NOMO-1 (cell line): ENCODE results near the gene BIVM.

Source experiments
- DNase-seq, 2 experiments: peaks; one replicate each; lab custom pipeline; 2025; ENCODE audit not compliant: unreplicated experiment in 2 of 2; lab: John Stamatoyannopoulos, UW

Gene BIVM

GRCh38 chr13:102781591-102781990 is 17.3 kb upstream of the BIVM start:
- DNase-seq = no peak

GRCh38 chr13:102784483-102784882 is 14.4 kb upstream of the BIVM start:
- no peak for DNase-seq

- no peak for DNase-seq
Measured at GRCh38 chr13:102788683-102789082, 10.2 kb upstream of the BIVM start.

GRCh38 chr13:102792396-102792795 is 6.5 kb upstream of the BIVM start:
- no peak for DNase-seq

GRCh38 chr13:102793611-102794355 is 5.1 kb upstream of the BIVM start:
- DNase-seq = no peak

GRCh38 chr13:102799426-102800144 is 666 bp downstream of the BIVM start:
- DNase-seq = no peak

GRCh38 chr13:102800145-102801041 is 1.5 kb downstream of the BIVM start:
- peak; percentile 63 to 81 for DNase-seq

GRCh38 chr13:102805680-102806079 is 6.8 kb downstream of the BIVM start:
- DNase-seq = no peak

- DNase-seq = no peak
Measured at GRCh38 chr13:102807699-102808098, 8.8 kb downstream of the BIVM start.

- DNase-seq = no peak
Measured at GRCh38 chr13:102812611-102813287, 13.8 kb downstream of the BIVM start.

- no peak for DNase-seq
Measured at GRCh38 chr13:102814025-102814607, 15.2 kb downstream of the BIVM start.

GRCh38 chr13:102814793-102815192 is 15.9 kb downstream of the BIVM start:
- no peak for DNase-seq

GRCh38 chr13:102815788-102816187 is 16.9 kb downstream of the BIVM start:
- no peak for DNase-seq

GRCh38 chr13:102816708-102817107 is 17.8 kb downstream of the BIVM start:
- no peak for DNase-seq

- DNase-seq = no peak
Measured at GRCh38 chr13:102817241-102817640, 18.3 kb downstream of the BIVM start.

GRCh38 chr13:102817907-102818306 is 19.0 kb downstream of the BIVM start:
- no peak for DNase-seq

GRCh38 chr13:102825400-102825799 is 26.5 kb downstream of the BIVM start:
- no peak for DNase-seq

- DNase-seq = no peak
Measured at GRCh38 chr13:102825921-102826706, 27.2 kb downstream of the BIVM start.

GRCh38 chr13:102830646-102831045 is 31.7 kb downstream of the BIVM start:
- no peak for DNase-seq

- no peak for DNase-seq
Measured at GRCh38 chr13:102836471-102836870, 37.6 kb downstream of the BIVM start.
